Gastrocnemius medialis (tissue), 4 donors: Measurements from ENCODE around the gene HBA1.
"Not testable (repeated sequence)": the region's sequence is repeated elsewhere in the genome, so short reads cannot be mapped to it uniquely, and the experiment has no call there.

Source experiments
- POLR2A ChIP-seq, 2 donors: fragments of 450-650 bp; IDR thresholded peaks; one replicate each; pipeline ENCODE4 v1.6.1; 2017; ENCODE audit warnings: antibody characterized with exemption in 2 of 2, mild to moderate bottlenecking in 2 of 2, moderate library complexity in 2 of 2
- TF ChIP-seq, protein P1 (sequence below), 5 experiments: fragments of 450-650 bp in 3 of 5; fragments of 200-600 bp in 2 of 5; sonication (generic) in 2 of 5; IDR thresholded peaks in 4 of 5; conservative IDR thresholded peaks in 1 of 5; 1 replicate in 4 of 5; 2 replicates in 1 of 5; pipeline ENCODE4 v1.5.1; 2016 to 2019; ENCODE audit warnings: antibody characterized with exemption in 5 of 5, mild to moderate bottlenecking in 3 of 5, moderate library complexity in 3 of 5

DNA sequence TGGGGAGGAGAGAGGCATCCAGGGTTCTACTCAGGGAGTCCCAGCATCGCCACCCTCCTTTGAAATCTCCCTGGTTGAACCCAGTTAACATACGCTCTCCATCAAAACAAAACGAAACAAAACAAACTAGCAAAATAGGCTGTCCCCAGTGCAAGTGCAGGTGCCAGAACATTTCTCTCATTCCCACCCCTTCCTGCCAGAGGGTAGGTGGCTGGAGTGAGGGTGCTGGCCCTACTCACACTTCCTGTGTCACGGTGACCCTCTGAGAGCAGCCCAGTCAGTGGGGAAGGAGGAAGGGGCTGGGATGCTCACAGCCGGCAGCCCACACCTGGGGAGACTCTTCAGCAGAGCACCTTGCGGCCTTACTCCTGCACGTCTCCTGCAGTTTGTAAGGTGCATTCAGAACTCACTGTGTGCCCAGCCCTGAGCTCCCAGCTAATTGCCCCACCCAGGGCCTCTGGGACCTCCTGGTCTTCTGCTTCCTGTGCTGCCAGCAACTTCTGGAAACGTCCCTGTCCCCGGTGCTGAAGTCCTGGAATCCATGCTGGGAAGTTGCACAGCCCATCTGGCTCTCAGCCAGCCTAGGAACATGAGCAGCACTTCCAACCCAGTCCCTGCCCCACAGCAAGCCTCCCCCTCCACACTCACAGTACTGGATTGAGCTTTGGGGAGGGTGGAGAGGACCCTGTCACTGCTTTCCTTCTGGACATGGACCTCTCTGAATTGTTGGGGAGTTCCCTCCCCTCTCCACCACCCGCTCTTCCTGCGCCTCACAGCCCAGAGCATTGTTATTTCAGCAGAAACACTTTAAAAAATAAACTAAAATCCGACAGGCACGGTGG, 2.3 kb upstream of the HBA1 start:
- TF ChIP-seq, protein P1, sequence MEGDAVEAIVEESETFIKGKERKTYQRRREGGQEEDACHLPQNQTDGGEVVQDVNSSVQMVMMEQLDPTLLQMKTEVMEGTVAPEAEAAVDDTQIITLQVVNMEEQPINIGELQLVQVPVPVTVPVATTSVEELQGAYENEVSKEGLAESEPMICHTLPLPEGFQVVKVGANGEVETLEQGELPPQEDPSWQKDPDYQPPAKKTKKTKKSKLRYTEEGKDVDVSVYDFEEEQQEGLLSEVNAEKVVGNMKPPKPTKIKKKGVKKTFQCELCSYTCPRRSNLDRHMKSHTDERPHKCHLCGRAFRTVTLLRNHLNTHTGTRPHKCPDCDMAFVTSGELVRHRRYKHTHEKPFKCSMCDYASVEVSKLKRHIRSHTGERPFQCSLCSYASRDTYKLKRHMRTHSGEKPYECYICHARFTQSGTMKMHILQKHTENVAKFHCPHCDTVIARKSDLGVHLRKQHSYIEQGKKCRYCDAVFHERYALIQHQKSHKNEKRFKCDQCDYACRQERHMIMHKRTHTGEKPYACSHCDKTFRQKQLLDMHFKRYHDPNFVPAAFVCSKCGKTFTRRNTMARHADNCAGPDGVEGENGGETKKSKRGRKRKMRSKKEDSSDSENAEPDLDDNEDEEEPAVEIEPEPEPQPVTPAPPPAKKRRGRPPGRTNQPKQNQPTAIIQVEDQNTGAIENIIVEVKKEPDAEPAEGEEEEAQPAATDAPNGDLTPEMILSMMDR (IDR thresholded peaks at IDR 0.05 in 4 of 5, conservative IDR thresholded peaks at IDR 0.05 in 1 of 5): not testable (repeated sequence)
- not testable (repeated sequence) for TF ChIP-seq POLR2A (IDR thresholded peaks at IDR 0.05)
